Measurements from ENCODE around the gene KCNH2. TPM values are rescaled to one million over a fixed set of nuclear protein-coding genes. Genes with fewer than 3 reads are reported as not detected.

The KCNH2 gene
- total and polyA plus RNA-seq, 4 donors, result 0.18 to 74.6 (median 0.33) TPM; not detected in 1

GRCh38 chr7:150968056-150968733, 9.9 kb downstream of the KCNH2 start:
- no peak overlapping the region for H3K27ac ChIP-seq (ENCODE audit: low read depth in 1 of 2, low read length in 2 of 2)
- DNase-seq (ENCODE audit: low spot score), result no peak
- no peaks in the 10 kb centered on the region for H3K36me3 ChIP-seq (ENCODE audit: control insufficient read depth in 4 of 4, insufficient read depth in 3 of 4, low read depth in 1 of 4, low read length in 3 of 4)
- H3K4me3 ChIP-seq (ENCODE audit: low read depth in 1 of 3, low read length in 3 of 3), result no peak overlapping the region
- H3K27me3 ChIP-seq (ENCODE audit: control insufficient read depth in 4 of 4, insufficient read depth in 4 of 4, low read length in 3 of 4), result peaks cover 0 to 3% (median under 1%) of the 10 kb centered on the region in 4 donors
- H3K9me3 ChIP-seq (ENCODE audit: control insufficient read depth in 4 of 4, low read length in 3 of 4), result no peaks in the 10 kb centered on the region
- TF ChIP-seq MAX (IDR thresholded peaks at IDR 0.05) (no peak), RAD21 (IDR thresholded peaks at IDR 0.05) (no peak), JUND (IDR thresholded peaks at IDR 0.05) (no peak), ZBTB33 (IDR thresholded peaks at IDR 0.05) (no peak), HNF4A (conservative IDR thresholded peaks at IDR 0.05) (no peak), REST (IDR thresholded peaks at IDR 0.05) (no peak), ATF3 (IDR thresholded peaks at IDR 0.05) (no peak), GABPA (IDR thresholded peaks at IDR 0.05 in 1 of 2, conservative IDR thresholded peaks at IDR 0.05 in 1 of 2) (no peak), YY1 (IDR thresholded peaks at IDR 0.05) (no peak), NR2F2 (IDR thresholded peaks at IDR 0.05) (no peak), CTCF (IDR thresholded peaks at IDR 0.05; ENCODE audit: low read depth, low read length, missing input control) (no peak), FOXA2 (IDR thresholded peaks at IDR 0.05) (no peak), HNF4G (IDR thresholded peaks at IDR 0.05) (no peak), EGR1 (IDR thresholded peaks at IDR 0.05; ENCODE audit: low read depth in 2 of 2) (no peak), RXRA (IDR thresholded peaks at IDR 0.05) (no peak), SP1 (IDR thresholded peaks at IDR 0.05) (no peak), TAF1 (conservative IDR thresholded peaks at IDR 0.05) (no peak), FOXA1 (IDR thresholded peaks at IDR 0.05) (no peak)
- 86% methylated on average over 15 of the region's 15 CpGs for WGBS
- no peak overlapping the region for H3K9ac ChIP-seq (ENCODE audit: low read depth in 1 of 2, low read length in 2 of 2)
- H3K4me1 ChIP-seq (ENCODE audit: control insufficient read depth in 4 of 4, insufficient read depth in 4 of 4, low read length in 3 of 4), result peaks cover 0 to 14% (median 1%) of the 10 kb centered on the region in 4 donors
